CD4-positive, alpha-beta T cell treated with Interleukin-21 for 1 hour (primary cell): ENCODE measurements around the gene TRIM33.
A peak's percentile ranks its signal among the peaks of the same experiment; 100 is the strongest.

ENCODE experiments used
- DNase-seq: peaks from one replicate; pipeline ENCODE4 v3.0.0-alpha.2; 2020

Gene TRIM33

GRCh38 chr1:114511032-114511785 lies at the start of gene TRIM33:
TSS of gene TRIM33 (minus strand) at chr1:114511203. CDS start at chr1:114511076, 127 bp downstream.
- peak; percentile 92 for DNase-seq

GRCh38 chr1:114559356-114559755 lies 48.4 kb upstream of the TRIM33 start:
- no peak for DNase-seq

GRCh38 chr1:114558544-114558943 lies 47.5 kb upstream of the TRIM33 start:
- peak; percentile 45 for DNase-seq

GRCh38 chr1:114554577-114554976 lies 43.6 kb upstream of the TRIM33 start:
- DNase-seq: no peak

- DNase-seq: no peak
Measured at GRCh38 chr1:114552106-114552639, 41.2 kb upstream of the TRIM33 start.

GRCh38 chr1:114551400-114551799 lies 40.4 kb upstream of the TRIM33 start:
- no peak for DNase-seq

GRCh38 chr1:114550336-114550735 lies 39.3 kb upstream of the TRIM33 start:
- DNase-seq: no peak

GRCh38 chr1:114549137-114549536 lies 38.1 kb upstream of the TRIM33 start:
- no peak for DNase-seq

GRCh38 chr1:114547076-114547475 lies 36.1 kb upstream of the TRIM33 start:
- no peak for DNase-seq

- no peak for DNase-seq
Measured at GRCh38 chr1:114545796-114546195, 34.8 kb upstream of the TRIM33 start.

- DNase-seq: no peak
Measured at GRCh38 chr1:114545315-114545714, 34.3 kb upstream of the TRIM33 start.

GRCh38 chr1:114540821-114541220 lies 29.8 kb upstream of the TRIM33 start:
- DNase-seq: no peak

GRCh38 chr1:114540272-114540671 lies 29.3 kb upstream of the TRIM33 start:
- no peak for DNase-seq

- DNase-seq: no peak
Measured at GRCh38 chr1:114536043-114536442, 25.0 kb upstream of the TRIM33 start.

- no peak for DNase-seq
Measured at GRCh38 chr1:114535401-114535800, 24.4 kb upstream of the TRIM33 start.

GRCh38 chr1:114531094-114531493 lies 20.1 kb upstream of the TRIM33 start:
- no peak for DNase-seq

GRCh38 chr1:114530224-114530623 lies 19.2 kb upstream of the TRIM33 start:
- no peak for DNase-seq

- peak; percentile 16 for DNase-seq
Measured at GRCh38 chr1:114524944-114525343, 13.9 kb upstream of the TRIM33 start.

- DNase-seq: no peak
Measured at GRCh38 chr1:114522264-114522575, 11.2 kb upstream of the TRIM33 start.

GRCh38 chr1:114521396-114522263 lies 10.6 kb upstream of the TRIM33 start:
- no peak for DNase-seq

- DNase-seq: no peak
Measured at GRCh38 chr1:114517348-114517747, 6.3 kb upstream of the TRIM33 start.

- no peak for DNase-seq
Measured at GRCh38 chr1:114512595-114513280, 1.7 kb upstream of the TRIM33 start.

- DNase-seq: peak; percentile 40
Measured at GRCh38 chr1:114510274-114511031, 550 bp downstream of the TRIM33 start.
